Endodermal cell (in vitro differentiated cells): ENCODE results near the gene ST6GALNAC4. TPM values are rescaled to one million over a fixed set of nuclear protein-coding genes. Genes with fewer than 3 reads are reported as not detected.

Experiments
- DNase-seq: peaks from one replicate; pipeline ENCODE4 v3.0.0-alpha.2; 2017
- H3K27ac ChIP-seq: 2 replicates; pipeline ENCODE4 v1.5.1; 2013; ENCODE audit warnings: mild to moderate bottlenecking, low read depth, low read length, moderate library complexity
- H3K27me3 ChIP-seq: 2 replicates; pipeline ENCODE4 v1.6.1; 2013; ENCODE audit warnings: mild to moderate bottlenecking, low read length, moderate library complexity; ENCODE audit not compliant: insufficient read depth, control insufficient read depth, poor library complexity, severe bottlenecking
- H3K36me3 ChIP-seq: 2 replicates; pipeline ENCODE4 v1.7.0; 2013; ENCODE audit warnings: mild to moderate bottlenecking, low read length, moderate library complexity; ENCODE audit not compliant: control insufficient read depth, insufficient read depth
- H3K4me1 ChIP-seq: one replicate; pipeline ENCODE4 v1.7.0; 2013; ENCODE audit warnings: low read length; ENCODE audit not compliant: control insufficient read depth, insufficient read depth
- H3K4me3 ChIP-seq: 2 replicates; pipeline ENCODE4 v1.5.1; 2013; ENCODE audit warnings: mild to moderate bottlenecking, low read length, moderate library complexity
- H3K9ac ChIP-seq: 2 replicates; pipeline ENCODE4 v1.6.1; 2013; ENCODE audit warnings: mild to moderate bottlenecking, low read length, moderate library complexity; ENCODE audit not compliant: poor library complexity, severe bottlenecking; ENCODE audit errors: extremely low read depth
- H3K9me3 ChIP-seq: 2 replicates; pipeline ENCODE4 v1.6.1; 2013; ENCODE audit warnings: mild to moderate bottlenecking, low read length, moderate library complexity; ENCODE audit not compliant: control insufficient read depth
- H3K27ac Mint-ChIP-seq: 2 replicates; pipeline ENCODE4 v1.8.0; 2020; ENCODE audit warnings: mixed read lengths
- H3K27me3 Mint-ChIP-seq: 2 replicates; pipeline ENCODE4 v1.8.0; 2021; ENCODE audit warnings: mild to moderate bottlenecking, mixed read lengths; ENCODE audit not compliant: insufficient read depth
- H3K36me3 Mint-ChIP-seq: 2 replicates; pipeline ENCODE4 v1.8.0; 2020; ENCODE audit warnings: low read depth, mixed read lengths
- H3K4me1 Mint-ChIP-seq: 2 replicates; pipeline ENCODE4 v1.8.0; 2020; ENCODE audit warnings: mixed read lengths
- H3K4me3 Mint-ChIP-seq: 2 replicates; pipeline ENCODE4 v1.8.0; 2020; ENCODE audit warnings: mild to moderate bottlenecking, moderate library complexity, mixed read lengths
- H3K9me3 Mint-ChIP-seq: 2 replicates; pipeline ENCODE4 v1.8.0; 2020; ENCODE audit warnings: mild to moderate bottlenecking, mixed read lengths
- WGBS, 2 experiments: methylation state at CpG; one replicate each; pipeline versions ENCODE4 v1.1.5 to v1.1.7; 2013; ENCODE audit warnings: missing lambda C conversion rate in 2 of 2, mixed read lengths in 1 of 2; ENCODE audit not compliant: insufficient coverage in 1 of 2, insufficient read length in 1 of 2; 5-methylcytosine and 5-hydroxymethylcytosine counted together
- total RNA-seq, 2 donors: library from RNA; stranded (reverse); fragmentation: NEBNext Ultra II Directional in 1 of 2; extraction: Animal tissue kit (Norgen Biotek cat#: 25700) in 1 of 2; gene quantifications; 2 replicates in 1 of 2; 3 replicates in 1 of 2; pipeline ENCODE4 v1.2.1, GENCODE V29; 2021
- TF ChIP-seq, protein P1 (sequence below): fragments of 200-600 bp; sonication (generic); conservative IDR thresholded peaks from 2 replicates; pipeline ENCODE4 v1.5.0; 2021; ENCODE audit warnings: antibody characterized with exemption, mild to moderate bottlenecking

ST6GALNAC4 gene
- total RNA-seq, 2 donors from 2014 or later, result 8.3 to 12.7 TPM

DNA sequence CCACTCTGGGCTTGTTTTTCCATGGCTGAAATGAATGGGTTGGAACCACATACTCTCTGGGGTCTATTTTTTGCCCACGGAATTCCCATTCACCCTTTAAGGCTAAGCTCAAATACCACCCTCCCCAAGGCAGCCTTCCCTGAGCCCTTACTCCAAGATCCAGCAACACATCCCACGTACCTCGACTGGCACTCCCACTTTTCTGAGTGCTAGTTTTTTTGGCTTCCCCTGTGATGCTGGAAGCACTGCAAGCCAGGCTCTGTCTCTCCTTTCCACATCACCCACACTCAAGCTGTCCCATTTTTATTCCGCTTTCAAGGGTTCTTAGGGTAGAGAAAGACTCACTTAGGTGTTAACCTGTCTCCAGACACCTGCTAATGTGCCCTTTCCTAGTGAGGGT lies 23.4 kb downstream of the ST6GALNAC4 start:
- Histone ChIP-seq H3K9ac (no peak overlapping the region), H3K4me1 (peaks cover 4% of the 10 kb centered on the region), H3K9me3 (peaks cover 29% of the 10 kb centered on the region), H3K27ac (no peak overlapping the region), H3K36me3 (peaks cover 61% of the 10 kb centered on the region), H3K4me3 (no peak overlapping the region), H3K27me3 (no peaks in the 10 kb centered on the region)
- TF ChIP-seq, protein P1, sequence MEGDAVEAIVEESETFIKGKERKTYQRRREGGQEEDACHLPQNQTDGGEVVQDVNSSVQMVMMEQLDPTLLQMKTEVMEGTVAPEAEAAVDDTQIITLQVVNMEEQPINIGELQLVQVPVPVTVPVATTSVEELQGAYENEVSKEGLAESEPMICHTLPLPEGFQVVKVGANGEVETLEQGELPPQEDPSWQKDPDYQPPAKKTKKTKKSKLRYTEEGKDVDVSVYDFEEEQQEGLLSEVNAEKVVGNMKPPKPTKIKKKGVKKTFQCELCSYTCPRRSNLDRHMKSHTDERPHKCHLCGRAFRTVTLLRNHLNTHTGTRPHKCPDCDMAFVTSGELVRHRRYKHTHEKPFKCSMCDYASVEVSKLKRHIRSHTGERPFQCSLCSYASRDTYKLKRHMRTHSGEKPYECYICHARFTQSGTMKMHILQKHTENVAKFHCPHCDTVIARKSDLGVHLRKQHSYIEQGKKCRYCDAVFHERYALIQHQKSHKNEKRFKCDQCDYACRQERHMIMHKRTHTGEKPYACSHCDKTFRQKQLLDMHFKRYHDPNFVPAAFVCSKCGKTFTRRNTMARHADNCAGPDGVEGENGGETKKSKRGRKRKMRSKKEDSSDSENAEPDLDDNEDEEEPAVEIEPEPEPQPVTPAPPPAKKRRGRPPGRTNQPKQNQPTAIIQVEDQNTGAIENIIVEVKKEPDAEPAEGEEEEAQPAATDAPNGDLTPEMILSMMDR, result no peak
- H3K9me3 Mint-ChIP-seq, result peaks cover 23% of the 10 kb centered on the region
- WGBS, 2 experiments, result 89 to 94% methylated on average over 4 of the region's 4 CpGs
- DNase-seq, result no peak
- peaks cover 68% of the 10 kb centered on the region for H3K36me3 Mint-ChIP-seq
- H3K4me1 Mint-ChIP-seq, result peaks cover 7% of the 10 kb centered on the region
- H3K27me3 Mint-ChIP-seq, result no peaks in the 10 kb centered on the region
- H3K4me3 Mint-ChIP-seq, result no peak overlapping the region
- no peak overlapping the region for H3K27ac Mint-ChIP-seq

DNA sequence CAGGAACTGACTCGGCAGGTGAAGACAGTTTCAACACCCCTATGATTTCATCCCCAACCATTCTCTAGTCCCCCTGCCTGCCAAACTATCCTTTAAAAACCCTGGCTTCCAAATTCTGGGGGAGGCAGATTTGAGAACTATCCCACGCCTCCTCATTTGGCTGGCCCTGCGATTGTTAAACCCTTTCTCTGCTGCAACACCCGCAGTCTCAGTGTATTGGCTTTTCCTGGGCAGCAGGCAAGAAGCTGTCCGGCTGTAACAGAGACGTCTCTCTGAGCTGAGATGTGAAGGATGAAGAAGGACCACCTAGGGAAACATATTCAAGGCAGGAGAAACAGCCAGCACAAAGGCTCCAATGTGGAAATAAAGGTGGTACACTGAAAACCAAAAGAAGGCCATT lies 24.0 kb downstream of the ST6GALNAC4 start:
- H3K36me3 ChIP-seq, result peaks cover 62% of the 10 kb centered on the region
- no peaks in the 10 kb centered on the region for H3K27me3 ChIP-seq
- H3K9me3 Mint-ChIP-seq, result peaks cover 23% of the 10 kb centered on the region
- no peak overlapping the region for H3K9ac ChIP-seq
- peaks cover 7% of the 10 kb centered on the region for H3K4me1 Mint-ChIP-seq
- H3K4me3 Mint-ChIP-seq, result no peak overlapping the region
- H3K36me3 Mint-ChIP-seq, result peaks cover 69% of the 10 kb centered on the region
- H3K9me3 ChIP-seq, result peaks cover 29% of the 10 kb centered on the region
- DNase-seq, result no peak
- H3K27ac Mint-ChIP-seq, result no peak overlapping the region
- TF ChIP-seq, protein P1, result no peak
- peaks cover 4% of the 10 kb centered on the region for H3K4me1 ChIP-seq
- H3K27ac ChIP-seq, result no peak overlapping the region
- no peaks in the 10 kb centered on the region for H3K27me3 Mint-ChIP-seq
- 96 to 98% methylated on average over 5 to 6 of the region's 6 CpGs for WGBS, 2 experiments
- no peak overlapping the region for H3K4me3 ChIP-seq

DNA sequence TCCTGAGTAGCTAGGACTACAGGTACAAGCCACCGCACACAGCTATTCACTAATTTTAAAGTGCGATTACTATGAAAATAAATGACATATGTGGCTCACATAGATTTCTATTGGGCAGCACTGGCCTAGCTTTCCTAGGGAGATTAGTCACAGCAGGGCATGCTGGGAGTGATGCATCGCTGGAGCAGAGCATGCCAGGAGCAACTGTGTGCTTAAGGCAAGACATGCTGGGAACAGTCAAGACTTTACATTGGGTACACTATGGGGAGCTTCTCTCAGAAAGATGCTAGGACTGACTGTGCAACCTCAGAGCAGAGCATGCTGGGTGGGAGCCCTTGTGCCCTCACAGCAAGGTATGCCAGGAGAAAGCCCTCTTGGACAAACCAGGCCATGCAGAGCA lies 26.8 kb downstream of the ST6GALNAC4 start:
- no peaks in the 10 kb centered on the region for H3K27me3 Mint-ChIP-seq
- TF ChIP-seq, protein P1, result no peak
- H3K27ac Mint-ChIP-seq, result no peak overlapping the region
- Histone ChIP-seq H3K4me1 (no peaks in the 10 kb centered on the region), H3K9me3 (peaks cover 26% of the 10 kb centered on the region), H3K27me3 (no peaks in the 10 kb centered on the region), H3K4me3 (no peak overlapping the region), H3K27ac (no peak overlapping the region), H3K36me3 (peaks cover 63% of the 10 kb centered on the region), H3K9ac (no peak overlapping the region)
- no peak overlapping the region for H3K4me3 Mint-ChIP-seq
- no peak for DNase-seq
- H3K36me3 Mint-ChIP-seq, result peaks cover 70% of the 10 kb centered on the region
- H3K4me1 Mint-ChIP-seq, result no peaks in the 10 kb centered on the region
- peaks cover 23% of the 10 kb centered on the region for H3K9me3 Mint-ChIP-seq
- 90 to 97% methylated on average over 3 of the region's 3 CpGs for WGBS, 2 experiments
